Measurements from ENCODE around the gene CXCR5.

CXCR5 gene

DNA sequence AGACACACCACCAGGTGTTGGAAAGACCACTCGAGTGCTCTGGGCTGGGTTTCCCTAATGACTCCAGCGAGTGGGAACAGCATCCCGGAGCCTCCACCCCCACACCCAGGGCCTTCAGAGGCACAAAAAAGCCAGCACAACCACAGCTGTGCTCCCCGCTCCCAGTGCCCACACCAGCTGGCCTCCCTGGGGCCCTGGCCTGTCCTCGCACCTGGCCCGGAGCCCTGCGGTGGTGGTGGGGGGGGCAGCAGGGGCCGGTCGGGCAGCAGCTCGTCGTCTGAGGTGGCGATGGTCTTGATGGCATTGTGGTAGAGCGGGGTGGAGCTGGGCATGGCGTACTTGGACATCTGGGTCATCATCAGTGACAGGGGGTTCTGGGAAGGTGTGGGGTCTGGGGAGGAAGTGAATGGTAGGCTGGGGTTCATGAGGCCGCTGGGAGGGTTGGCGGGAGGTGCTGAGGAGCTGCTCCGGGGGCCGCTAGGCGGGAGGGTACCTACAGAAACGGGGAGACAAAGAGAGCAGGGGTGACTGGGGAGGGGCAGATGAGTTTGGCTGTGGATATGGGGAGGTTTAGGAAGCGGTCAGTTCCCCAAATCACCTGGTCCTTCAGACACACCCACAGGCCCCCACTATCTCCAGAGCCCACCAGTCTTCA, 16.1 kb downstream of the CXCR5 start:
- no peak for DNase-seq

GRCh38 chr11:118900535-118901384, 17.1 kb downstream of the CXCR5 start:
- DNase-seq = no peak

GRCh38 chr11:118901494-118902335, 18.0 kb downstream of the CXCR5 start:
- DNase-seq = no peak

- DNase-seq = no peak
These were observed 18.9 kb downstream of the CXCR5 start for GRCh38 chr11:118902336-118903203.

DNA sequence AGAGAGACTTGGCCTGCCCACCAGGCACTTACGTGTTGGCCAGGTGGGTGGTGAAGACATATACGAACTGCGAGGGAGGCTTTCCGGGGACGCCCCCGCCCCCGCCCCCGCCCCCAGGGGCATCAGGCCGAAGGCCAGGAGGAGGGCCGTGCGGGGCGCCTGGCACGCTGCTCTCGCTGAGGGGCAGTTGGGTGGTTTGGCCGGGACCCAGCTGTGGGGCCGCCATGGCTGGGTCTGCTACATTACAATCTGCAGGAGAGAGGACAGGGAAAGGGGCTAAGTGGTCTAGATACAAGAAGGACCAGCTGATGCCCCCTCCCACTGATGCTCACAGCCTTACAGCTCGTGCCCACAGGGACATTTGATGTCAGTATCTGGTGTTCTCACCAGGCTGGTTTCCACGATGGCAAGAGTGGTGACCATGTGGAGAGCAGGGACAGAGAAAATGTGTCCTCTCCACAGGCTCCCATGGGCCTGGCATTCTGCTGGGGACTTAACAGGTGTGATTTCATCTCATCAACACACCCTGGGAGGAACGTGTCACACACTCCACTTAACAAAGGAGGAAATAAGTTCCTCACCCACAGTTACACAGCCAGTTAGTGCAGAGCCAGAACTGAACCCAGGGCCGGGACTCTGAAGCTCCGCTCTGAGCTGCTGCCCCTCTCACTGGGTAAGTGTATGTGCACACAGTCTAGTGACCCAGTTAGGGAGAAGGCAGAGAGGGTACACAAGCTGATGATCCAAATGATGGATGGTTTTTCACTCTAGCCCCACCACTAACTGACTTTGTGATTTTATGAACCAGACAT, 19.7 kb downstream of the CXCR5 start:
- DNase-seq = no peak

- no peak for DNase-seq
These were observed 23.7 kb downstream of the CXCR5 start for GRCh38 chr11:118907051-118908042.

GRCh38 chr11:118908264-118908663, 24.6 kb downstream of the CXCR5 start:
- no peak for DNase-seq

DNA sequence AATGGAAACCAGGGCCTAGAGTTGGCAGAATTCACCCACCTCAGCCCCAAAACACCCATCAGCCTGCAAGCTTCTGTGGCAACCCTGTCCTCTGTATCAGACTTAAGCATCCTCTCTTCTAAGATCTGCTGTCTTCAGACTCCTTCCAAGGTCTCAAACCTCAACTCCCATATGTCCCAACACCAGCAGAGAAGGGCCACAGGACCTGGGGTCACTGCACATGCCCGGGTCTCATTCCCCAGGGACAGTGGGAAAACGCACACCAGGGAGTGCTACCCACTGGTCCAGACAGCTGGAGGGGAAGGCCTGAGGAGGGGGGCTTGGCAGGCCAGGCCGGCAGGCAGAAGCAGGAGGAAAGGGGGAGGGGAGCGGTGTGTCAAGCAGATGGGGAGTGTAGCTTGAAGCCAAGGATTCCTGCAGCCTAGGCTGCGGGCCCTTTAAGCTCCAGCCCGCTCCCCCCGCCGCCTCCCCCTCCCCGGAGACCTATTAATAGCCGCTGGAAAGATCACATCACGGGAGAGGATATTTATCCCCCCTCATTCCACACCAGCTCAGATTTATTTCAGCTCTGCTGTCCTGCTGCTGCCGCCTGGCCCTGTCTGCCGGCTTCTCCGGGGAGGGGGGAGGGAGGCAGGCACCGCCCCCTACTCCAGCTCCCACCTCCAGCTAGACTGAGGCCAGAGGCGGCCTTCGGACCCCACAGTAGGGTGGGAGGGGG, 25.4 kb downstream of the CXCR5 start:
- DNase-seq = peak; percentile 66

GRCh38 chr11:118909619-118910308, 26.1 kb downstream of the CXCR5 start:
- DNase-seq = no peak

DNA sequence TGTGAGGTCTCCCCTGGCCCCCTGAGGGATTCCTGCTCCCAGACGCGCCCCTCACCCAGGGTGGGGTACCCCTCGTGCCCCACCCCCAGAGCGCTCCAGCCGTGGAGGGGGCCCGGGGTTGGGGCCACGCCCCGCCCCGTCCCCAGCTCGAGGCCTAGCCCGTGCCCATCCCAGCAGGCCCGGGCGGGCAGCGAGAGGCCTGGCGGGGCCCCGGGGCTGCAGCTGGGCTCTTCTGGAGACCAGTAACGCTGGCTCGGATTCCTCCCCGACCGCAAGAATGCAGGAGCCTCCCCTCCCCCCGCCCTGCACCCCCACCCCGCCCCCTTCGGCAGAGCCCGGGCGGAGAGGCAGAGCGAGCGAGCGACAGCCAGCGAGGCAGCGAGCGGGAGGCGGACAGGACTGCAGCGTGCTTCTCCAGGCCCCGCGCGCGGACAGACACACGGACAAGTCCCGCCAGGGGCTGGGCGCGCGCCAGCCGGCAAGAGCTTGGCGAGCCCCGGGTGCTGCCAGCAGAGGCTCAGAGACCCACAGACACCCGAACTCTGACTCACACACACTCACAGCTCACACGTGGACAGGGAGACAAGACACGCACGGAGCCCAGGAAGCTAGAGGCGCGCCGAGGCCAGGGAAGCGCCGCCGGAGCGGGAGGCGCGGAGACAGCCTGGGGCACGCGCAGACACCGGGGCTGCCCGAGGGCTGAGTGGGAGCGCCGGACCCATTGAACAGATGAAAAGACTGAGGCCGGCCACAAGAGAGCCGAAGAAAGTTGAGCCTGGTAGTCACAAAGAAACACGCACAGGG, 26.8 kb downstream of the CXCR5 start:
- DNase-seq = no peak

DNA sequence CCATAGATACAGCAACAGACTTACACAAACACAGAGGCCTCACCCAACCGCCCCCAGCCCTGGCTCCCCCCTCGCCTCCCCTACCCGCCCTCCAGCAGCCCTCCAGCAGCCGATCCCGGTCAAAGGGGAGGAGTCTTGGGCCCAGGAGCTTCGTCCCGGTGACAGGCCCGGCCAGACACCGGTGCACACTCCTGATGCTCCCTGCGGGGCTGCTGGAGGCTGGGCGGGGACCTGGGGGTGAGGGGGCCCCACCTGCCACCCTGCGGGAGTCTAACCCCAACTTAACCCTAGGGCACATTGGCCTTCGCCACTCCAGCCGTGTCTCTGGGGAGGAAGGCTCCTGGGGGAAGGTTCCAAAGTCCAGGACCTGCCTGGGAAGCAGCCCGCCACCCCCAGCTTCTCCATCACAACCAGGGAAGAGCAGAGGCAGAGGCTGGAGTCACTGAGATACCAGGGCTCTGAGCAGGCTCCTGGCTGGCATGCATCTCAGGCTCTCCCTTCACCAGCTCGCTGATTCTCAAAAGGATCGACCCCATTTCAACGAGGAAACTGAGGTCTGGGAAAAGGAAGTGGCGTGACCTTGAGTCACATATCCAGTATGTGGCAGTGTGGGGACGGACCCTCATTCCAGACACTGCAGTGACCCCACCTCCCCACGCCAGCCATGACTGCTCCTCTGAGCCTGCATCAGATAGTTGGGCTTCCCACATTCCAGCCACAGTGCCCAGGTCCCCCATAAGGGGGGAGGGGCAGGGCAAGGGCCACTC, 27.6 kb downstream of the CXCR5 start:
- DNase-seq = no peak

GRCh38 chr11:118911880-118912741, 28.4 kb downstream of the CXCR5 start:
- DNase-seq = no peak

DNA sequence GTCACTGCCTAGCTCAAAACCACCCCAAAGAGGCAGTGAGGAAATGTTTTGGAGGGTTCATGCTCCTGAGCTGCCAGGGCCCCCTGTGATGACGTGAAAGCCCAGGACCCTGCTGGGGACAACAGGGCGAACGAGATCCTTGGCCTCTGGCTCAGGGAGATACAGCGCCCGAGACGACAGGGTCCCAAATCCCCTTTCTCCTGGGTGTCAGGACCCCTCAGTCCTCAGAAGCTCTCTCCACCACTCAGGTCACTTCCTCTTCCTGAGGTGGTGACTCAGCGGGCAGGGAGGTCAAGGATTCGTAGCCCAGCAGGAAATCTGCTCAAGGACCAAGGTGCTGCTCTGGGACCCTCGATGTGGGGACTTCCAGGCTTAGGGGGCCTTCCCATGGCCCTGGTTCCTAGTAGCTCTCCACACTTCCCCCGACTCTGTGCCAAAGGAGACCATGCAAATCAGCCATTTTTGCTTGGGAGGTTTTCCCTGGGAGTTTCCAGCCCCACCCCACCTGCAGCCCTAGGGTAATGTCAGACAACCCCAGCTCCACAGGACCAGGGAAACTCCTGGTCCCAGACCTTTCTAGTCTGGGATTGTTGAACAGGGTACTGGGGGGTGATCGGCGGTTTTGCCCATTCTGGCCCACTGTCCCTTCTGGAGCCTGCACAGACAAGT, 29.2 kb downstream of the CXCR5 start:
- no peak for DNase-seq

GRCh38 chr11:118913411-118914125, 29.9 kb downstream of the CXCR5 start:
- no peak for DNase-seq
